GM21390 (cell line): ENCODE measurements around the gene PLEKHN1.
"Not testable (repeated sequence)": the region's sequence is repeated elsewhere in the genome, so short reads cannot be mapped to it uniquely, and the experiment has no call there.

ENCODE experiments used
- ATAC-seq: cut with Tn5 transposase; IDR thresholded peaks from one replicate; pipeline ENCODE4 v1.9.1; 2021; ENCODE audit not compliant: unreplicated experiment

Gene PLEKHN1

GRCh38 chr1:942411-942821, 23.9 kb upstream of the PLEKHN1 start:
- ATAC-seq, result no peak

- no peak for ATAC-seq
These were observed 23.3 kb upstream of the PLEKHN1 start for GRCh38 chr1:942864-943533.

GRCh38 chr1:943545-944340, 22.5 kb upstream of the PLEKHN1 start:
- no peak for ATAC-seq

GRCh38 chr1:944341-945325, 21.6 kb upstream of the PLEKHN1 start:
- no peak for ATAC-seq

- ATAC-seq, result no peak
These were observed 20.4 kb upstream of the PLEKHN1 start for GRCh38 chr1:945688-946556.

- ATAC-seq, result not testable (repeated sequence)
These were observed 19.5 kb upstream of the PLEKHN1 start for GRCh38 chr1:946811-947210.

- ATAC-seq, result no peak
These were observed 18.3 kb upstream of the PLEKHN1 start for GRCh38 chr1:947958-948357.

GRCh38 chr1:950268-950667, 16.0 kb upstream of the PLEKHN1 start:
- no peak for ATAC-seq

- ATAC-seq, result no peak
These were observed 15.4 kb upstream of the PLEKHN1 start for GRCh38 chr1:950881-951280.

GRCh38 chr1:951364-951763, 14.9 kb upstream of the PLEKHN1 start:
- no peak for ATAC-seq

GRCh38 chr1:952201-952600, 14.1 kb upstream of the PLEKHN1 start:
- no peak for ATAC-seq

GRCh38 chr1:952603-953002, 13.7 kb upstream of the PLEKHN1 start:
- ATAC-seq, result no peak

- ATAC-seq, result no peak
These were observed 12.6 kb upstream of the PLEKHN1 start for GRCh38 chr1:953524-954320.

- ATAC-seq, result no peak
These were observed 11.4 kb upstream of the PLEKHN1 start for GRCh38 chr1:954927-955326.

- no peak for ATAC-seq
These were observed 10.8 kb upstream of the PLEKHN1 start for GRCh38 chr1:955474-955873.

- no peak for ATAC-seq
These were observed 9.6 kb upstream of the PLEKHN1 start for GRCh38 chr1:956636-957035.

- no peak for ATAC-seq
These were observed 7.2 kb upstream of the PLEKHN1 start, which contains the start of gene NOC2L for GRCh38 chr1:958823-959730. Gene NOC2L (minus strand): TSS chr1:959256. CDS start chr1:959240, 16 bp downstream.

GRCh38 chr1:959731-960362, 6.4 kb upstream of the PLEKHN1 start:
- no peak for ATAC-seq
